Measurements from ENCODE around the gene FADS3. TPM values are rescaled to one million over a fixed set of nuclear protein-coding genes. Genes with fewer than 3 reads are reported as not detected.

FADS3 gene
- total RNA-seq, 5 donors from 2014 or later (not counting 1 experiment from before 2014, with no cell fraction given) = 6.5 to 17.1 (median 10.5) TPM

- CTCF ChIA-PET = no interaction called here
- WGBS (ENCODE audit: insufficient coverage) = 55% methylated on average over 3 of the region's 7 CpGs
Measured at GRCh38 chr11:61911128-61911700, 19.9 kb upstream of the FADS3 start.

GRCh38 chr11:61910187-61911127, 19.1 kb upstream of the FADS3 start:
- Histone ChIP-seq H3K9me3 (no peaks in the 10 kb centered on the region), H3K36me3 (ENCODE audit: control insufficient read depth in 2 of 2, extremely low read depth in 1 of 2, insufficient read depth in 1 of 2, low read length in 1 of 2) (no peaks in the 10 kb centered on the region), H3K4me1 (ENCODE audit: control insufficient read depth in 1 of 2, extremely low read depth in 1 of 2, insufficient read depth in 2 of 2, low read length in 2 of 2) (no peaks in the 10 kb centered on the region), H3K4me3 (ENCODE audit: control insufficient read depth in 1 of 2, extremely low read depth in 1 of 2, low read length in 1 of 2) (no peak overlapping the region), H3K27me3 (replicated peaks in 1 of 2; ENCODE audit: control insufficient read depth in 2 of 2, extremely low read depth in 1 of 2, insufficient read depth in 2 of 2, low read length in 1 of 2) (peaks cover 0 to 37% of the 10 kb centered on the region in 2 experiments), H3K27ac (ENCODE audit: low read length) (no peak overlapping the region)
- CTCF ChIA-PET = no interaction called here
- peaks cover 22 to 31% of the 10 kb centered on the region in 2 donors for H3K27me3 Mint-ChIP-seq
- no peaks in the 10 kb centered on the region for H3K9me3 Mint-ChIP-seq
- no peaks in the 10 kb centered on the region for H3K36me3 Mint-ChIP-seq
- H3K4me3 Mint-ChIP-seq = no peak overlapping the region
- 92% methylated on average over 11 of the region's 13 CpGs for WGBS (ENCODE audit: insufficient coverage)
- no peak overlapping the region for H3K27ac Mint-ChIP-seq
- ATAC-seq (replicated peaks in 1 of 4) (no peak), DNase-seq (no peak)
- POLR2A ChIA-PET = no interaction called here
- no peaks in the 10 kb centered on the region for H3K4me1 Mint-ChIP-seq

More at GRCh38 chr11:61911128-61911700, 19.9 kb upstream of the FADS3 start:
- Mint-ChIP-seq H3K27me3 (peaks cover 25 to 38% of the 10 kb centered on the region in 2 donors), H3K4me3 (no peak overlapping the region), H3K27ac (no peak overlapping the region), H3K4me1 (no peaks in the 10 kb centered on the region), H3K36me3 (no peaks in the 10 kb centered on the region), H3K9me3 (no peaks in the 10 kb centered on the region)
- no peak for ATAC-seq (replicated peaks in 1 of 4)
- Histone ChIP-seq H3K27me3 (replicated peaks in 1 of 2; ENCODE audit: control insufficient read depth in 2 of 2, extremely low read depth in 1 of 2, insufficient read depth in 2 of 2, low read length in 1 of 2) (peaks cover 0 to 40% of the 10 kb centered on the region in 2 experiments), H3K36me3 (ENCODE audit: control insufficient read depth in 2 of 2, extremely low read depth in 1 of 2, insufficient read depth in 1 of 2, low read length in 1 of 2) (no peaks in the 10 kb centered on the region), H3K9me3 (no peaks in the 10 kb centered on the region), H3K4me1 (ENCODE audit: control insufficient read depth in 1 of 2, extremely low read depth in 1 of 2, insufficient read depth in 2 of 2, low read length in 2 of 2) (no peaks in the 10 kb centered on the region), H3K4me3 (ENCODE audit: control insufficient read depth in 1 of 2, extremely low read depth in 1 of 2, low read length in 1 of 2) (no peak overlapping the region), H3K27ac (ENCODE audit: low read length) (no peak overlapping the region)
- POLR2A ChIA-PET = no interaction called here
- DNase-seq = no peak

DNA sequence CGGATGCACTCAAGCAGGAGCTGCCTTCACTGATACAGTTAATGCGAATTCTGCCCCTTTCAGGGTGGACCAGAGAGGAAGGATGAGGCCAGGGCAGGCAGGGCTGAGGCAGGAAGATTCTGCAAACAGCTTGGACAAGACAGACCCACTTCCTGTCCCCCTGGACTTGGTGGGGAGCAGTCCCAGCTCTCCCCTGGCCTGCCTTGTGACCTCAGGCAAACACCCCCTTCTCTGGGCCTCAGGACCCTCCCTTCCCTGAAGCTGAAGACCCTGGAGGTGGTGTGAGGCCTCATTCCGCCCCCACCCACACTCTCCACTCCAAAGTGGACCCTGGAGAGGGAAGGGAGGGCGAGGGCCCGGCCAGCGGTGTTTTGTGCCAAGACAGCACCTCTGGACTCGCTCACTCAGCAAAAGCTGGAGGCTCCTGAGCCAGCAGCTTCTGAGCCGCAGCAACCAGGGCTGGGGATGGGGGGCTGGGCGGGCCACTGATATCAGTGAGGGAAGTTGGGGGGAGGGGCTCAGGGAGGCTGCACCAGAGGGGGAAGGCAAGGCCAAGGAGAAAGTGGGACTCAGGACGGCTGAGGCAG, 17.5 kb upstream of the FADS3 start:
- CTCF ChIA-PET = interaction anchor here in 1 of 2 donors (0.6 to 1.4 kb wide), 2 partner anchors 10 to 61 kb away, joined by 3 to 4 read pairs; no protein-coding TSS in a partner anchor
- H3K4me3 Mint-ChIP-seq = no peak overlapping the region
- POLR2A ChIA-PET = no interaction called here
- Histone ChIP-seq H3K4me1 (ENCODE audit: control insufficient read depth in 1 of 2, extremely low read depth in 1 of 2, insufficient read depth in 2 of 2, low read length in 2 of 2) (peaks cover 0 to 3% of the 10 kb centered on the region in 2 experiments), H3K36me3 (ENCODE audit: control insufficient read depth in 2 of 2, extremely low read depth in 1 of 2, insufficient read depth in 1 of 2, low read length in 1 of 2) (no peaks in the 10 kb centered on the region), H3K4me3 (ENCODE audit: control insufficient read depth in 1 of 2, extremely low read depth in 1 of 2, low read length in 1 of 2) (no peak overlapping the region), H3K27me3 (replicated peaks in 1 of 2; ENCODE audit: control insufficient read depth in 2 of 2, extremely low read depth in 1 of 2, insufficient read depth in 2 of 2, low read length in 1 of 2) (peaks cover 0 to 45% of the 10 kb centered on the region in 2 experiments), H3K27ac (ENCODE audit: low read length) (no peak overlapping the region), H3K9me3 (no peaks in the 10 kb centered on the region)
- 74% methylated on average over 7 of the region's 10 CpGs for WGBS (ENCODE audit: insufficient coverage)
- no peaks in the 10 kb centered on the region for H3K36me3 Mint-ChIP-seq
- peaks cover 10 to 17% of the 10 kb centered on the region in 2 donors for H3K27me3 Mint-ChIP-seq
- DNase-seq = no peak
- H3K4me1 Mint-ChIP-seq = peaks cover 0 to 4% (median 0%) of the 10 kb centered on the region in 3 donors
- no peak for ATAC-seq (replicated peaks in 1 of 4)
- H3K9me3 Mint-ChIP-seq = no peaks in the 10 kb centered on the region
- no peak overlapping the region for H3K27ac Mint-ChIP-seq

DNA sequence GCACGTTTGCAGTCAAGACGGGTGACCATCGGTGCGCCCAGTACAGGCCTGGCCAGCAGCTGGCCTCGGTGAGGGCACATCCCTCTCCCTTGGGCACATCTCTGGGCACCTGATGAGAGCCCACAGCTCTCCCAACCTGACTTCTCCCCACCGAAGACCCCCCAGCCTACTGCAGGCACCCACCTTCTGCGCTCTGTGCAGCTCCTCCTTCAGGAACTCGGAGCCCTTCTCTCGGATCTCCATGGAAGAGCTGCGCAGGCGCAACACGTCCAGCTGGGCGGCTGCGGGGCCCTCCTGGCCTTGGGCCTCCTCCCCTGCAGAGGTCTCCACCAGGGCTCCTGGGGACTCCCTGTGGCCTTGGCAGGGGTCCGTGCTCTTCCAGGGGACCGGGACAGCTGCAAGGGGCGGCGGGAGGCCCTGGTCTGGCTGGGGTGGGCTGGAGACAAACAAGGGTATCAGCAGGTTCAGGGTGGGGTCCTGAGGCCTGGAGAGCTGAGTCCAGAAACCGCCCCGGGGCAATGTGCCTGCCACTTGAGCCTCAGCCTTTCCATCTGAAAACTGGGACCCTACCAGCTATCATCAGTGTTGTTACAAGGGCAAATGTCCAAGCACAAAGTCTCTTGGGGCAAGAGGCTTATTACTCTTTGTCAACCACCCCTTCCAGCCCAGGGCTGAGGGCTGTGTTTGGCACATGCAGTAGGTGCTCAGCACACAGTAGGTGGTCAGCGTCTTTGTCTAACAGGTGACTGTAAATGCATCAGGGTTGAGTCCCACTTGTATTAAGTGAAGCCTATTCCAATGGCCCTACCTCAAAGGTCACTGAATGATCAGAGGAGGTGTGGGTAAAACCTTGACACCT, 16.8 kb upstream of the FADS3 start:
- POLR2A ChIA-PET = no interaction called here
- H3K9me3 ChIP-seq = no peaks in the 10 kb centered on the region
- ATAC-seq (replicated peaks in 1 of 4) (no peak), DNase-seq (no peak)
- Mint-ChIP-seq H3K36me3 (no peaks in the 10 kb centered on the region), H3K27ac (no peak overlapping the region), H3K4me1 (peaks cover 0 to 5% (median 0%) of the 10 kb centered on the region in 3 donors), H3K27me3 (peaks cover 4 to 12% of the 10 kb centered on the region in 2 donors), H3K9me3 (no peaks in the 10 kb centered on the region), H3K4me3 (no peak overlapping the region)
- peaks cover 0 to 3% of the 10 kb centered on the region in 2 experiments for H3K4me1 ChIP-seq (ENCODE audit: control insufficient read depth in 1 of 2, extremely low read depth in 1 of 2, insufficient read depth in 2 of 2, low read length in 2 of 2)
- peaks cover 0 to 40% of the 10 kb centered on the region in 2 experiments for H3K27me3 ChIP-seq (replicated peaks in 1 of 2; ENCODE audit: control insufficient read depth in 2 of 2, extremely low read depth in 1 of 2, insufficient read depth in 2 of 2, low read length in 1 of 2)
- H3K4me3 ChIP-seq (ENCODE audit: control insufficient read depth in 1 of 2, extremely low read depth in 1 of 2, low read length in 1 of 2) = no peak overlapping the region
- CTCF ChIA-PET = interaction anchor here (0.6 to 1.4 kb wide), 3 partner anchors 9 to 174 kb away, joined by 3 to 6 read pairs (median 4); no protein-coding TSS in a partner anchor
- 87% methylated on average over 15 of the region's 21 CpGs for WGBS (ENCODE audit: insufficient coverage)
- no peaks in the 10 kb centered on the region for H3K36me3 ChIP-seq (ENCODE audit: control insufficient read depth in 2 of 2, extremely low read depth in 1 of 2, insufficient read depth in 1 of 2, low read length in 1 of 2)
- H3K27ac ChIP-seq (ENCODE audit: low read length) = no peak overlapping the region

- Histone ChIP-seq H3K9me3 (no peaks in the 10 kb centered on the region), H3K36me3 (ENCODE audit: control insufficient read depth in 2 of 2, extremely low read depth in 1 of 2, insufficient read depth in 1 of 2, low read length in 1 of 2) (no peaks in the 10 kb centered on the region), H3K27ac (ENCODE audit: low read length) (no peak overlapping the region), H3K27me3 (replicated peaks in 1 of 2; ENCODE audit: control insufficient read depth in 2 of 2, extremely low read depth in 1 of 2, insufficient read depth in 2 of 2, low read length in 1 of 2) (peaks cover 0 to 35% of the 10 kb centered on the region in 2 experiments), H3K4me3 (ENCODE audit: control insufficient read depth in 1 of 2, extremely low read depth in 1 of 2, low read length in 1 of 2) (no peak overlapping the region), H3K4me1 (ENCODE audit: control insufficient read depth in 1 of 2, extremely low read depth in 1 of 2, insufficient read depth in 2 of 2, low read length in 2 of 2) (peaks cover 0 to 3% of the 10 kb centered on the region in 2 experiments)
- Mint-ChIP-seq H3K36me3 (no peaks in the 10 kb centered on the region), H3K4me1 (peaks cover 0 to 5% (median 0%) of the 10 kb centered on the region in 3 donors), H3K4me3 (no peak overlapping the region), H3K27ac (no peak overlapping the region), H3K9me3 (no peaks in the 10 kb centered on the region), H3K27me3 (peaks cover 0 to 5% of the 10 kb centered on the region in 2 donors)
- CTCF ChIA-PET = interaction anchor here (1.1 to 1.4 kb wide), 2 partner anchors 8 to 175 kb away, joined by 3 to 6 read pairs; no protein-coding TSS in a partner anchor
- DNase-seq (no peak), ATAC-seq (replicated peaks in 1 of 4) (no peak)
- 87% methylated on average over 19 of the region's 19 CpGs for WGBS (ENCODE audit: insufficient coverage)
- POLR2A ChIA-PET = no interaction called here
Measured at GRCh38 chr11:61907282-61907681, 15.9 kb upstream of the FADS3 start.
